Thyroid gland (tissue), 4 donors: ENCODE results near the gene FMO4. TPM values are rescaled to one million over a fixed set of nuclear protein-coding genes. Genes with fewer than 3 reads are reported as not detected.
"Not testable (repeated sequence)": the region's sequence is repeated elsewhere in the genome, so short reads cannot be mapped to it uniquely, and the experiment has no call there.

Experiments
- DNase-seq, 2 donors: peaks; one replicate each; pipeline ENCODE4 v3.0.0-alpha.2; 2019
- H3K27ac ChIP-seq, 3 donors: fragments of 200-600 bp; sonication (generic); 1 replicate in 2 of 3; 2 replicates in 1 of 3; pipeline ENCODE4 v1.5.1; 2016 to 2019; ENCODE audit warnings: mild to moderate bottlenecking in 1 of 3, moderate library complexity in 1 of 3
- H3K27me3 ChIP-seq: fragments of 200-600 bp; sonication (generic); one replicate; pipeline ENCODE4 v1.5.1; 2019
- H3K36me3 ChIP-seq, 2 donors: fragments of 200-600 bp; sonication (generic); one replicate each; pipeline ENCODE4 v1.5.1; 2016 to 2019
- H3K4me1 ChIP-seq, 2 donors: fragments of 200-600 bp; sonication (generic); one replicate each; pipeline ENCODE4 v1.5.1; 2017 to 2019
- H3K4me3 ChIP-seq, 3 donors: fragments of 200-600 bp; sonication (generic); replicated peaks in 1 of 3; 1 replicate in 2 of 3; 2 replicates in 1 of 3; pipeline ENCODE4 v1.5.1; 2016; ENCODE audit warnings: mild to moderate bottlenecking in 1 of 3
- H3K9me3 ChIP-seq: fragments of 200-600 bp; sonication (generic); one replicate; pipeline ENCODE4 v1.5.1; 2017
- POLR2A ChIP-seq, 2 donors: fragments of 450-650 bp; IDR thresholded peaks; one replicate each; pipeline ENCODE4 v1.6.1; 2017; ENCODE audit warnings: antibody characterized with exemption in 2 of 2, mild to moderate bottlenecking in 2 of 2, moderate library complexity in 1 of 2
- WGBS, 2 donors: methylation state at CpG; one replicate each; pipeline ENCODE4 v1.1.5; 2017; 5-methylcytosine and 5-hydroxymethylcytosine counted together
- intact Hi-C: fragments of 100-400 bp; cut with DNase I; formaldehyde crosslinking; loops from one replicate; pipeline ENCODE4 v1.15.1; 2023
- small RNA-seq: library from RNA; depleted of rRNA; stranded (forward); fragments of <200 nt; gene quantifications from one replicate; pipeline ENCODE3, GENCODE V24; 2016
- total RNA-seq, 4 donors: library from RNA; depleted of rRNA; stranded (reverse); fragments of >200 nt; gene quantifications; one replicate each; pipeline ENCODE4 v1.2.3, GENCODE V29; 2016
- TF ChIP-seq, protein P1 (sequence below), 6 experiments: fragments of 200-600 bp in 3 of 6; fragments of 450-650 bp in 3 of 6; sonication (generic) in 3 of 6; IDR thresholded peaks; one replicate each; pipeline ENCODE4 v1.5.1; 2016 to 2019; ENCODE audit warnings: antibody characterized with exemption in 6 of 6, mild to moderate bottlenecking in 2 of 6, inconsistent platforms in 1 of 6, moderate library complexity in 1 of 6

The FMO4 gene
- total RNA-seq, 4 donors from 2014 or later: 4.6 to 7.3 (median 6.5) TPM

DNA sequence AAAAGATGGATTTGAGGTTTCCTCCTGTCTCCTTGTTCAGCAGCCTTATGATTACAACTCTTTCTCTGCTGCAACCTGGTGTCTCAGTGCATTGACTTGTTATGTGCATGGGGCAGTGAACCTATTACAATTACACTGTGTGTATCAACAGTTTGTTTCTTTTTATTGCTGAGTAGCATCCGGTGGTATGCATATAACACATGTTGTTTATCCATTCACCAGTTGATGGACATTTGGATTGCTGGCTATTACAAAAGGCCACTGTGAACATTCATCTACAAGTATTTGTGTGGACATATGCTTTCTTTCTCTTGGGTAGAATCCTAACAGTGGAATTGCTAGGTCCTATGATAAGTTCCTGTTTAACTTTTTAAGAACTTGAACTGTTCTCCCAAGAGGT lies 65.9 kb downstream of the FMO4 start:
- 94 to 95% methylated on average over 1 of the region's 1 CpG for WGBS, 2 donors
- no peaks in the 10 kb centered on the region for H3K27me3 ChIP-seq
- no peak for DNase-seq

DNA sequence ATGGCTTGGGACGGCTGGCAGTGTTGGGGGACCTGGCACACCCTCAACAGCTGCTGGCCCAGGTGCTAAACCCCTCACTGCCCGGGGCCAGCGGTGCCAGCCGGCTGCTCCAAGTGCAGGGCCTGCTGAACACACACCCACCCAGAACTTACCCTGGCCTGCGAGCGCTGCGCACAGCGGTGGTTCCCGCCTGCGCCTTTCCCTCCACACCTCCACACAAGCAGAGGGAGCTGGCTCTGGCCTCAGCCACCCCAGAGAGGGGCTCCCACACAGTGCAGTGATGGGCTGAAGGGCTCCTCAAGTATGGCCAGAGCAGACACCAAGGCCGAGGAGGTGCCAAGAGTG lies 67.9 kb downstream of the FMO4 start:
- Histone ChIP-seq H3K36me3 (no peaks in the 10 kb centered on the region), H3K9me3 (no peaks in the 10 kb centered on the region), H3K4me1 (no peaks in the 10 kb centered on the region), H3K4me3 (no peak overlapping the region), H3K27me3 (no peaks in the 10 kb centered on the region), H3K27ac (no peak overlapping the region)
- no peak for DNase-seq
- intact Hi-C loops: no loop called here
- TF ChIP-seq, protein P1, sequence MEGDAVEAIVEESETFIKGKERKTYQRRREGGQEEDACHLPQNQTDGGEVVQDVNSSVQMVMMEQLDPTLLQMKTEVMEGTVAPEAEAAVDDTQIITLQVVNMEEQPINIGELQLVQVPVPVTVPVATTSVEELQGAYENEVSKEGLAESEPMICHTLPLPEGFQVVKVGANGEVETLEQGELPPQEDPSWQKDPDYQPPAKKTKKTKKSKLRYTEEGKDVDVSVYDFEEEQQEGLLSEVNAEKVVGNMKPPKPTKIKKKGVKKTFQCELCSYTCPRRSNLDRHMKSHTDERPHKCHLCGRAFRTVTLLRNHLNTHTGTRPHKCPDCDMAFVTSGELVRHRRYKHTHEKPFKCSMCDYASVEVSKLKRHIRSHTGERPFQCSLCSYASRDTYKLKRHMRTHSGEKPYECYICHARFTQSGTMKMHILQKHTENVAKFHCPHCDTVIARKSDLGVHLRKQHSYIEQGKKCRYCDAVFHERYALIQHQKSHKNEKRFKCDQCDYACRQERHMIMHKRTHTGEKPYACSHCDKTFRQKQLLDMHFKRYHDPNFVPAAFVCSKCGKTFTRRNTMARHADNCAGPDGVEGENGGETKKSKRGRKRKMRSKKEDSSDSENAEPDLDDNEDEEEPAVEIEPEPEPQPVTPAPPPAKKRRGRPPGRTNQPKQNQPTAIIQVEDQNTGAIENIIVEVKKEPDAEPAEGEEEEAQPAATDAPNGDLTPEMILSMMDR (IDR thresholded peaks at IDR 0.05): no peak
- no peak for TF ChIP-seq POLR2A (IDR thresholded peaks at IDR 0.05)
- 88 to 93% methylated on average over 2 to 6 of the region's 11 CpGs for WGBS, 2 donors

More for the DNA sequence above, 65.9 kb downstream of the FMO4 start:
- Histone ChIP-seq H3K4me3 (no peak overlapping the region), H3K27ac (no peak overlapping the region), H3K9me3 (no peaks in the 10 kb centered on the region), H3K4me1 (no peaks in the 10 kb centered on the region), H3K36me3 (no peaks in the 10 kb centered on the region)
- TF ChIP-seq POLR2A (IDR thresholded peaks at IDR 0.05): no peak
- TF ChIP-seq, protein P1 (IDR thresholded peaks at IDR 0.05): no peak
- intact Hi-C loops: no loop called here

DNA sequence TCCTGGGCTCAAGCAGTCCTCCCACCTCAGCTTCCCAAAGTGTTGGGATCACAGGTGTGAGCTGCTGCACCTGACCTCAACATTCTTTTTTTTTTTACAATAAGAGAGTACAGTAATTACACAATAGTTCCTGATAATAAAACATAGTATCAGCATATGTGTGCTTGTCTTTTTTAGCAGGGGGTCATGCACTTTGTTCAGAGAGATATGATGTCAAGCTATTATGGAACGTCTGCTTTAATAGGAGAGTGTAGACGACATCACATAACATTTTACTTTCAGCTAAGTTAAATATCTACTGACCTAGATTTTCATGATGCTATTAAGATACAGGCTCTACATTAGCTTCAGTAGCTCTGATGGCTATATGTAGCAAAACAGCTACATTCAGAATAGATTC lies 70.5 kb downstream of the FMO4 start:
- no peaks in the 10 kb centered on the region for H3K9me3 ChIP-seq
- DNase-seq: no peak
- WGBS, 2 donors: 59 to 81% methylated on average over 2 of the region's 2 CpGs
- intact Hi-C loops: no loop called here
- H3K36me3 ChIP-seq: no peaks in the 10 kb centered on the region
- TF ChIP-seq, protein P1 (IDR thresholded peaks at IDR 0.05): no peak
- no peak for TF ChIP-seq POLR2A (IDR thresholded peaks at IDR 0.05)
- H3K27ac ChIP-seq: no peak overlapping the region
- H3K4me3 ChIP-seq: no peak overlapping the region
- no peaks in the 10 kb centered on the region for H3K27me3 ChIP-seq
- no peaks in the 10 kb centered on the region for H3K4me1 ChIP-seq

DNA sequence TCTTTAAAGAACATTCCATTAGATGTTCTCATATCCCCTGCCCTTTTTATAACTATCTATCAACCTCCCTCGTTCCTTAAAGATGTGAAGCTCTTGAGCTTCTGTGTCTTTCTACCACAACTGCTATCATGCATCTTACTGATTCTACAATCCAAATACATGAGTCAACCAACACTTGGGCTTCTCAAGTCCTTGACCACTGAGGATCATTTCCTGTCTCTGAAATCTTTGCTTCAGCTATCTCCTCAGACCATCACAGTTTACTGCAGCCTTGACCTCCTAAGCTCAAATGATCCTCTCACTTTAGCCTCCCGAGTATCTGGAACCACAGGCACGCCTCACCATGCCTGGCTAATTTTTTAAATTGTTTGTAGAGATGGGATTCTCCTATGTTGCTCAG lies 75.2 kb downstream of the FMO4 start:
- no peak for TF ChIP-seq POLR2A (IDR thresholded peaks at IDR 0.05)
- DNase-seq: no peak
- 86 to 90% methylated on average over 3 of the region's 3 CpGs for WGBS, 2 donors
- Histone ChIP-seq H3K27me3 (no peaks in the 10 kb centered on the region), H3K36me3 (no peaks in the 10 kb centered on the region), H3K4me1 (no peaks in the 10 kb centered on the region), H3K27ac (no peak overlapping the region), H3K4me3 (no peak overlapping the region), H3K9me3 (no peaks in the 10 kb centered on the region)
- intact Hi-C loops: no loop called here

DNA sequence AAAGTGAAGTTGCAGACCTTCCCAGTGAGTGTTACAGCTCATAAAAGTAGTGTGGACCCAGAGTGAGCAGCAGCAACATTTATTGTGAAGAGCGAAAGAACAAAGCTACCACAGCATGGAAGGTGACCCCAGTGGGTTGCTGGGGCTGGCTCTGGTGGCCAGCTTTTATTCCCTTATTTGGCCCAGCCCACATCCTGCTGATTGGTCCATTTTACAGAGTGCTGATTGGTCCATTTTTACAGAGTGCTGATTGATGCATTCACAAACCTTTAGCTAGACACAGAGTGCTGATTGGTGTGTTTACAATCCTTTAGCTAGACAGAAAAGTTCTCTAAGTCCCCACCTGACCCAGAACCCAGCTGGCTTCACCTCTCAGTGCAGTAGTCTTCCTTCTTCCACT lies 76.8 kb downstream of the FMO4 start:
- 95 to 100% methylated on average over 1 of the region's 1 CpG for WGBS, 2 donors
- H3K36me3 ChIP-seq, H3K9me3 ChIP-seq, DNase-seq, H3K27me3 ChIP-seq, H3K4me1 ChIP-seq, H3K27ac ChIP-seq, intact Hi-C loops, H3K4me3 ChIP-seq: not testable (repeated sequence)

Small RNA genes lying within 50 kb of the gene (small RNA-seq; reads per million reads assigned to genes)
- not detected for gene SRP14P4

Other genes starting within 250 kb of the FMO4 start
- 1 to 10 TPM in 3 of 4 donors, under 1 TPM in 1; 0.39 to 9.1 (median 1.5) TPM for gene FMO3, start 223.3 kb upstream of the FMO4 start, total RNA-seq
- gene FMO2, start 128.9 kb upstream of the FMO4 start, total RNA-seq: 100 to 1,000 TPM in 1 of 4 donors, 10 to 100 TPM in 3; 13.8 to 128 (median 14.5) TPM
- gene FMO1, start 65.7 kb upstream of the FMO4 start, total RNA-seq: 1 to 10 TPM in 3 of 4 donors, under 1 TPM in 1; 0.81 to 6.9 (median 2.9) TPM
- gene PRRC2C, start 171.3 kb downstream of the FMO4 start, total RNA-seq: 100 to 1,000 TPM in 1 of 4 donors, 10 to 100 TPM in 3; 70.0 to 278 (median 81.4) TPM